ENCODE results near the gene KNSTRN.

Gene KNSTRN

DNA sequence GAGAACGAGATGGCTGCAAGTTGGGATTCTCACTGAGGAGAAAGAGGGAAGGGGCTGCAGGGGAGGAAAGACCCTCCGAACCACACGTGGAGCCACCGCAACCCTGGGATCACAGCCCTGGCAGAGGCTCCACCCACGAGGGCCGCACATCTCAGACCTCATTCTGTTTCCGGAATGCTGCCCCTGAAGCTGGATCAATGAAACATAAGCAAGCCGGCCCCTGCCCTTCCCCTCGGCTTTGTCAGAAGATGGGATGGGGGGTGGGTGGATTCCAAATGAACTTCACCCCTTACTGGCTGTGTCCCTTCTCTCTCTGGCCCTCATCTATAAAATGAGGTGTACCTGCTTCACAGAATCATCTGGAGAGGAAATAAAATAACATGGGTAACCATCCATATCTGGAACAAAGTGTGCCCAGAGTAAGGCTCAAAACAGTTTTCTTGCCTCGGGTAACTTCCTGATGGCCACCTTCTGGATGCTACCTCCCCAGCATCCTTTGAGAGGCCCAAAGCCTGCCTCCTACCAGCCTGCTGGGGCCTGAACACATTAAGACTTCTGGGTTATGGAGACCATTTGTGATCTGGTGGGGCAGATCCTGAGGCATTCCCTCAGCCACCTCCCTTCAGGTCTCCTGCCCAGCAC, 37.2 kb upstream of the KNSTRN start:
- no peak for DNase-seq (ENCODE audit: low read depth in 4 of 4, low spot score in 1 of 4)

DNA sequence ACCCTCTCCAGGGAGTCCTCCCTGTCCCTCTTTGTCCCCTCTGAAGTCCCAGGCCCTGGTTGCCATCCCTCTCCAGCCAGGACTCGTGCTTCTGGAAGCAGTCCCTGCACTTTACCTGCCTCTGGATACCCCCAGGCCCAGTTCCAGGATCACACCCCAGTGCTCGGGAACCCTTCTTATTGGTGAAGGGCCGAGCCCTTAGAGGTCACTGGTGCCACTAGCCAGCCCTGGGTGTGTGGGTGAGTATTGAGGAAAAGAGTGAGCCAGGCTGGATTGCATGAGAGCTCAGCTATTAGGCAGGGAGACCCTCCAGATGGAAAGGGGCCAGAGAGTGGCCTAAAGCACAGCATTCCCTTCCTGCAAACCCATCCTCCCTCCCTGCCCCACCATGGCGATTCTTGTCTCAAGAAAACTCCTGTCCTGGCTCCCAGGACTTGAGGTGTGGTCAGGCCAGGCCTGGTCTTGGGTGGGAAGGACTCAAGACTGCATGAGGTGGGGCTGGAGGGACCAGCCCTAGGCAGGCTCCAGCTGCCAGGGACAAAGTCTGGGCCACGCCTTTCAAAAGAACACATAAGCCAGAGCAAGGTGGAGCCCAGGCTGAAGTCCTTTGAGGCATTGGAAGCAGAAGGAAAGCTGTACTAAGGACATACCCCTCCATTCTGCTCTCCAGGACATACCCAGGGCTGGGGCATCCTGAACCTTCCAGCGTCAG, 36.5 kb upstream of the KNSTRN start:
- no peak for DNase-seq (ENCODE audit: low read depth in 4 of 4, low spot score in 1 of 4)

DNA sequence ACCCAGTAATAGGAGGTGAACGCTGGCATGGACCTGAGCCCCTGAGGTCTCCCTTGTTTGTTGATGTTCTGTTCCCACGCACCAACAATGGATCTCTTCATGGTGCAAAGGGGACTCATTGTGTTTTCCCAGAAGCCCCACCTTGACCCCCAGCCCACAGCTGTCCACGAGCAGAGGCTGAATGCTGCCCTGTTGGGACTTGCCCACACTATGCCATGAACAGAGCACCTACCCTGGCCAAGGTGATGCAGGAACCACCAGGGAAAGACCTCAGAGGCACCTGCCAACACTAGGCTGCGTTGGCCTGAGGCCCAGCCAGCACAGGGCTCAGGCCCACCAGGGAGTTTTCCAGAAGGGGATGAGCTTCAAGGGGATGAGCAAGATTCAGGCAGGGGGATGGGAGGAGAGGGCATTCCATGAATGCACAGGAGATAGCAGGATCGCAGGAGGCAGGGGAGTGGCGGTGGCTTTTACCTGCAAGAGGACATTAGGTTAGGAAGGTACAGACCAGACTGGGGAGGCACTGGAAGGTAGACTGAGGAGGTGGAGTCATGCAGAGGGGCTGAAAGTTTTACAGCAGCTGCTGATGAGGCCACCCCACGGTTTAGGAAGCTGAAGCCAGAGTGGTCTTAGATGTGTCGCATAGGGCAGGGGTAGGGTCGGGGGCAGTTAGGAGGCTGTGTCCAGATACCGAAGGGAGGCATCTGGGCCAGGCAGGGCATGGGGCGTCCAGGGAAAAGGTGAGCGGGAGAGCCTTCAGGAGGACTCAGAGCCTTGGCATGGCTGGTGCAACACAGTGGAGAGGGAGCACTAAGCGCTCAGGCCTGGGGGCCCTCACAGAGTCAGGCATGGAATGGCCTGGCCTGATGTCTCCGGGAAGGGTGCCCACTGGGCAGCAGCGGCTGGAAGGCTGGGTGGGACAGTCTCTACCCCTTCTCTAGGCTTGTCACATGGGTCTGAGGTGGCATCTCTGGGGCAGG, 35.7 kb upstream of the KNSTRN start:
- DNase-seq (ENCODE audit: low read depth in 4 of 4, low spot score in 1 of 4) = no peak

DNA sequence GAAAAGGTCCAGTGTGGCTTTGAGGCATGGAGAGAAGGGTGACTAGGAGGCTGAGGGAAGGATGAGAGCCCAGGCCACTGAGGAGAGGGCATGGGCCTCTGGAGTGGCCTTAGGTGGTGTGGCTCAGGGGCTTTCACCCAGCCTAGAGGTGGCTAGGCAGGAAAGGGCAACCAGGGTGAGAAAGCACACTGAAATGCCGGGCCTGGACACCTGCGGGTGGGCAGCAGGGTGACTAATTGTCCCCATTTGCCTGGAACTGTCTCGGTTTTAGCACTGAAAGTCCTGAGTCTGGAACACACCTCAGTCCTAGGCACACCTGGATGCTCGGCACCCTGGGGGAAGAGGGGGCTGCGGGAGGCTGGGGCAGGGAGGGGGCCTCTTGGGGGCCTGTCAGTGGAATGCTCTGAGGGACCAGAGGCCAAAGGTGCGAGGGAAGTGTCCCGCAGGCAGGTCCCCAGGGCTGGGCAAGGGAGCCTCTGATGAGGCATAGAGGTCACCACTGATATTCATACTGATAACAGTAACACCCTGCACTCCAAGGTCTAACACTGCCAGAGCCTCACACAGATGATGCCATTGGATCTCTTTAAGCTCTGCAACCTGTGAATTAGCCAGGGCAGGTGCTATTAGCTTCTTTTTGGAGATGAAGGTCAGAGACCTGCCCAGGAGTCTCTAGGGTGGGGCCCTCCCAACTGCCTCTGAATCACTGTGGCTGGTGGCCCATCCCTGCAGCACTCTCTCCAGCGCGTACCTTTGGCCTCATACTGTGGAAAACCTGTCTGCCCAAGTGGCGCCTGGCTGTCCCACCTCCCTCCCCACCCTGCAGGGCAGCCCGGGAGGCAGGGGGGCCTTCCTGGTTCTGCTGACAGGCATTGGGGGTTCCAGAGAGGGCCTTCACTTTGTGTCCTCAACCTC, 34.7 kb upstream of the KNSTRN start:
- DNase-seq (ENCODE audit: low read depth in 4 of 4, low spot score in 1 of 4) = no peak

DNA sequence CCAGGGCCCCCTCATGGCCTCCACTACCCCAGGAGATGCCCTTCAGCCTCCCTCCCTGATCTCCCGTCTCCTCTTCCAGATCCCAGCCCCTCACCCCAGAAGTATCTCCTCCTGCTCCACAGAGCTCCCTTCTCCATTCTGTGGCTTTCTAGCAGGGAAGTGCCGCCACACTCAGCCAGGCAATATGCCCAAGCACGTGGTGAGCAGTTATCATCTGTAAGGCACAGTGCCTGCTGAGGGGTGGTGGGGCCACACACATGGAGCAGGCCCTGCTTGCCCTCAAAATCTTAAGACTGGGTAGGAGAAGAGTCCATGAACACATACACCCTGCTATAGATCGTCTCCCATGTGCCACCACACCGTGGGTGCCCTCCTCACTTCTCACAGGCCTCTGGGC, 34.0 kb upstream of the KNSTRN start:
- no peak for DNase-seq (ENCODE audit: low read depth in 4 of 4, low spot score in 1 of 4)

DNA sequence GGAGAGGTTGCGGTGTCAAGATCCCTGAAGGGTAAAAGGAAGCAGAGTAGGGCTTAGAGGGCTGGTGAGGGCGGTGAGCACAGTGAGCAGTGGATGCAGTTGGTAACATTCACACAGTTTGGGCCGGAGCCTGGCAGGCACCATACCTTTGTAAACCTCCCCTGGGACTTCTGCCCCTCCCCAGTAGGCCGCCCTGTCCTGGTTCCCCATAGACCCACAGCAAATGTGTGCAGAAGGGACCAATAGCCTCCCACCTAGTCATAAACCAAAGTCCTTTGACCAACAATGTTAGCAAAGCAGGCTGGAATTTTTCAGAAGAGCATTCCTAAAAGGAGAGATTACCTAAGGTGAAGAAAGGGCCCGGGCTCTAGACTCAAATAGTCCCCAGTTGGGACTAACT, 33.4 kb upstream of the KNSTRN start:
- no peak for DNase-seq (ENCODE audit: low read depth in 4 of 4, low spot score in 1 of 4)

DNA sequence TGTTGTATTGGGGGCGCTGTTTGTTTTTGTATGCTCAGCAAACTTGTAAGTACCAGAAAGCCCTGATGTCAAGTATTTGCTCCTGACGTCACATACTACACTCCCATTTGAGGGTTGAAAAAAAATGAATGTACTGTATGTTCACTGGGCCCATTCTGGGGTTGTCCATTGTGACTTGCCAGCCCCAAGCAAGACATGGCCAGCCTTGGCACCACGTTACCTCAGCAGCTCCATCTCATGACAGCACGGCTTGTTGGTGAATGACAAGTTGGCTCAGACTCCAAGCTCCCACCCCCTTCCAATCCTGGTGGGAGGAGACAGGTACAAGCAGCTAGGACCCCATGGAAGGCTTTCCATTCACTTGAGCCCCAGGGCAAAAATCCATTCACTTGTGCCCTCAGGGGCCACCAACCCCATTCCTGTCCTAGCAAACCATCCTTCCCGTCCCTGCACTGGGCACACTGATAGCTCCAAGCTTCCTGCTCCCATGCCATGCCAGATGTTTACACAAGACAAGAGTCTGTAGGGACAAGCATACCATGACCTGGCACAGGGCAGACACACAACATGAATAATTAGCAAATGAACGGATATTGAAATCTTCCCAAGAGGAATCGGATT, 30.1 kb upstream of the KNSTRN start:
- no peak for DNase-seq (ENCODE audit: low read depth in 4 of 4, low spot score in 1 of 4)

DNA sequence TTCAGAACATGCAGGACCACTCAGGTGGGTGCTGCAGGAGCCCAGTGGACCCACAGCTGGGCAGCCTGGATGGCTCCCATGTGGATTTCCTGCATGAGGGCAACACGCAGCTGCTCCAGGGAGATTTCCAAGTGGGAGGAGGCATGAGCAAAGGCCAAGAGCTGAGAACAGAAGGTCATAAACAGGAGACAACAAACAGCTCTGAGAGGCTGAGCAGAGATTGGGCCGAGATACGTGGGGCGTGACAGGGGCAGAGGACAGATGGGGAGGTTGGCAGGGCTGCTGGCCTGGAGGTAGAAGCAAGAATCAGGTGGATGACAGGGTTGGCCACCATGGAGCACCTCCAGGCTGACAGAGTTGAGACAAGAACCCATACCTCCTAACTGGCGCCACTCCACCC, 28.8 kb upstream of the KNSTRN start:
- DNase-seq (ENCODE audit: low read depth in 4 of 4, low spot score in 1 of 4) = no peak

DNA sequence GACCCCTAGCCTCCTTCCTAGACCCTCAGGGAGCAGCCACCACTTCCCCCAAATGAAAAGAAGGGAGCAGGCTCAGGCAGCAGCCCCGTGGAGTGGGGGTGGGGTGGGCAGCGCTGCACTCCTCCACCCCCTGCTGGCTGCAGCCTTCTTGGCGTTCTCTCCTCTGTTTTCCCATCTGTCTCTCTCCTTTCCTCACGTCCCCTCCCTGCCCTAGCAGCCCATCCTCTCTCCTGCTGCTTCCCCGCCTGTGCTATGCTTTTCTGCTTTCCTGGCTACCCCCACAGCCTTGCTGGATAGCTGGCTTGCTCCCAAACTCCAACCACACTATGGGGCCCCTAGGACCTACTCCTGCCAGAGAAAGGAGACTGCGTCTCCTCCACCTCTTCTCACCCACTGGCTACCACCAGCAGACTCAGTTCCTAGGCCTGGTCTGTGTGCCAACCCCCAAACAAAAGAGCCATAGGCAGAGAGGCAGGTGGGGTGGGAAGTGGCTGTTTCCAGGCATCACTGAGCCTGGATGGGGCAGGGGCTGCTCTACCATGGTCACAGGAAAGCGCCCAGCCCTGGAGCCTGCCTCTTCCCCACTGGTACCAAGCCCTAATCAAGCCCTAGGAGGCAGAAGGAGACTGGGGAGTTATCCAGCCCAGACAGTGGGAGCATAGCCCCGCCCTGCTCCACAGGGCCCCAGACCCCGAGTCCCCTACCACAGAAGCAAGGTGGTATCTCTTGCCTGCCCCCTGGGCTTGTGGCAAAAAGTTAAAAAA, 27.9 kb upstream of the KNSTRN start:
- DNase-seq (ENCODE audit: low read depth in 4 of 4, low spot score in 1 of 4) = no peak

DNA sequence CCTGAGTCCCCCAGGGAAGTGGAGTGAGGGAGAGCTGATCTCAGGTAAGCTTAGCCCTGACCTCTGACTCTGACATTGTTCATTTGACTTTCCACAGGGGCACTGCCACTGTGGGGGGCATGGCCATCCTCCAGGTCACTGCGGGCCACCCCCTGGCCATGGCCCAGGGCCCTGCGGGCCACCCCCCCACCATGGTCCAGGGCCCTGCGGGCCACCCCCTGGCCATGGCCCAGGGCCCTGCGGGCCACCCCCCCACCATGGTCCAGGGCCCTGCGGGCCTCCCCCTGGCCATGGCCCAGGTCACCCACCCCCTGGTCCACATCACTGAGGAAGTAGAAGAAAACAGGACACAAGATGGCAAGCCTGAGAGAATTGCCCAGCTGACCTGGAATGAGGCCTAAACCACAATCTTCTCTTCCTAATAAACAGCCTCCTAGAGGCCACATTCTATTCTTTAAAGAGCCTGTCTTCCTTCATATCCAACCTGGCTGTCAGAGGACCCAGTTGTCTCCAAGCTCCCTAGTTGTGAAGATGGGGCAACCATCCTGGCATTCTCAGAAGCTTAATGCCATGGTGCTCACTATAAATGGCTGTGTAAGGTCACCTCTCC, 26.4 kb upstream of the KNSTRN start:
- DNase-seq (ENCODE audit: low read depth in 4 of 4, low spot score in 1 of 4) = no peak

DNA sequence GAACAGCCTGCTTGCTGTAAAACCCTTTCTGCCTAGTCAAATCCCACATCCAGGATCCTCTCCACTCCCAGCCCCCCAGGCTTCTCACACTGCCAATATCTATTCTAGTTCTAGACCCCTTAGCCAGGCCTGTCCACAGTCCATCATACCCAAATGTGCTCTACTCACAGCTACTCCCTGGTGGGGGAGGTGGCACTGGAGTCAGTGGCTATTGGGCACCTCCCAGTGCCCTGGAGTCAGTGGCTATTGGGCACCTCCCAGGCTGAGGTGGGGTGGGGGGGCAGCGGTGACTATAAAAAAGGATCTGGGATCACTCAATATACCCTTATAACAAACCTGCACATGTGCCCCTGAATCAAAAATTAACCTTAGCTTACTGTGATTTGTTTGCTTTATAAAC, 25.3 kb upstream of the KNSTRN start:
- no peak for DNase-seq (ENCODE audit: low read depth in 4 of 4, low spot score in 1 of 4)

DNA sequence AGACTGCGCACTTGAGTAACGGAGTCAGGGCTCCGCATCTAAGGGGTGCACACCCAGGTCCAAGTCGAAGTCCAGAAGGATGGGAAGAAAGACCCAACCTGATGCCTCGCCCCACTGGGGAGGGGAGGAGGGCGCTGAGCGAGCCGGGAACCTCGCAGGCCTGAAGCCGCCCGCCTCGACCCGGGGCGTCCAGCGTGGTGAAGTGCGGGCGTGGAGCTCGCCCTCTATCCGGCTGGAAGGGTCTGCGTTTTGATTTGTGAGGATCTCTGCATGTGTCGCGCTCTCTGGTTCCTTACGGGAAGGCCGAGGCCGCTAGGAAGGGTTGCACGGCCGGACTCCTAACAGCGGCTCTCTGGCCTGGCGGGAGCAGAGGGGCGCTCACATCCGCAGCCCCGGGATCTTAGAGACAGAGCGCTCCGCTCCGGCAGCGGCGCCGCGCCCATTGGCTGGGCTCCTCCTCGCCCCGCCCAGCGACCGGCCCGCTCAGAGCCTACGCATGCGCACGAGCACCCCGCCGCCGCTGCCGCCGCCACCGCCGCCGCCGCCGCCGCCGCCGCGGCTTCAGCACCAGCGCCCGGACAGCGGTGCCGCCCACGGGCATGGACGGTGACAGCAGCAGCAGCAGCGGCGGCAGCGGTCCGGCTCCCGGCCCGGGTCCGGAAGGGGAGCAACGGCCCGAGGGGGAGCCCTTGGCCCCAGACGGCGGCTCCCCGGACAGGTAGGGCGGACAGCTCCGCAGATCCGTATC, 24.6 kb upstream of the KNSTRN start, which contains the start of gene DISP2:
Gene DISP2 (plus strand): TSS at position 497 of the 748 bp plus-strand sequence. CDS start 103 bp downstream, at position 600.
- peak; percentile 70 to 82 (median 78) for DNase-seq (ENCODE audit: low read depth in 4 of 4, low spot score in 1 of 4)

DNA sequence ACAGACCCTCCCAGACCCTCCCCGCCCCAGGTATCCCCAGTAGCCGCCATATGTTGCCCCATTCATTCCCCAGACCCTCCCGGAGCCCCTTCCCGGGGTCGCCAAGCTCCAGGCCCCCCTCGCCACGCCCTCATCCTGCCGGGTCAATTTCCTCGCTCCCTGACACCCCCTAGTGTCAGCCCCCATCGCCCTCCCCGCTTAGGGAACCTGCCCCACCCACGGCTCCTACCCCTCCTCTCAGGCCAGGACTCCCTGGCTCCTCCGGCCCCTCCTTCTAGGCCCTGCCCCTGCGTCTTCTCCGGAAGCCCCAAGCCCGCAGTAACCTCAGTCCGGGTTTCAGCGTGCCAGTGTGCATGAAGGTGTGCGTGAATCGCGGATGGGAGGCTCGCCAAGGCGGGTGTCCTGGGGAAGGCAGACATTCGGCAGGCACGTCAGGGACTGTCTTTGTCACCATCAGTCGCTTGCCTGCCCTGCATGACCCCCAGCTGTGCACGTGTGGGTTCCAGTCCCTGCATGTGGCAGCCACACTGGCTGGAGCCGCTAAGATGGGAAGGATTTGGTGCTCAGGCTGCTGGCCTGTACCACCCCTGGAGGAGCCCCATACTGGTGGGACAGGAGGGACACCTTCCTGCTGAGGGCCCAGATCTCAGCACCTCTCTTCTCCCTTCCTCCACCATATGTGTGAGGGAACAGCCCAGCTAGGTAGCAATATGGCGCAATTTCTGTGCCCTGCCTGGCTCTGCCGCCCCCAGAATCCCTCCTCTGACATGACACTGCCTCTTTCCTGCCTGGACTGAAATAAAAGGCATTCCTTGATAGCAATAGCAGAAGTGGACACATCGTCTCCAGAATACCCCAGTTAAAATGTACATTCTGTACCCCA, 23.8 kb upstream of the KNSTRN start:
- DNase-seq (ENCODE audit: low read depth in 4 of 4, low spot score in 1 of 4) = no peak

DNA sequence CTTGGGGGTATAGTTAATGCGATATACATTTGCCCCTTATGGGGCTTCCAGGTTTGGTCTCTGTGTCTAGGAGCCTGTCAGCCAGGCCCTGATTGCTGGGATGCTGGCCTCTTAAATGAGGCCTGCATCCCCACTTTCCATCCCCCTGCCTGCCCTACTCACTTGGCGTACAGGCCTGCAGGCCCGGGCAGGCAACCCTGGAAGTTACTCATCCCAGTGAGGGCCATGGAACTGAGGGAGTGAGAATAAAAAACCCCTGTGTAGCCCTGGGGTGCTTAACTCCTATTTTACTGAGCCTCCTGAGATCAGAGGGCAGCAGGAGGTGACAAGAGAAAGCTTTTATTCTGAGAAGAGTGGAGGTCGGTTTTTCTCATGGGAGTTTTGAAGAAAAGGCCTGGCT, 22.5 kb upstream of the KNSTRN start:
- no peak for DNase-seq (ENCODE audit: low read depth in 4 of 4, low spot score in 1 of 4)

DNA sequence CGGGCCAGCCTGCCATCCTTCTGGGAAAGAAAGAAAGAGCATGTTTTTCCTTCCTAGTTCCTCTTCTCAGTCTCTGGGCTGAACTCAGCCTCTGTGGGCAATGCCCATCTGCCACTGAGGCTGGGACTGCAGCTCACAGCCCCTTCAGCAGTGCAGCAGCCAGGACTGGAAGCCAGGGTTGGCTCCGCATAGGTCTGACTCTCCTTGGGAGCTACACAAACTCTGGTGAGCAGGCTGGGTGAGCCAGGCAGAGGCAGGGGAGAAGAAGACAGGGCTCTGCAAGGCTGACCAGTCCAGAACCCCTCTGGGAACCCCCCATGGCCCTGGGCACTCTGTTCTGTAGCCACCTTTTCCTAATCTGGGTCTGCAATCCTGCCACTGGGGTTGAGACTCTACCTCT, 20.9 kb upstream of the KNSTRN start:
- DNase-seq (ENCODE audit: low read depth in 4 of 4, low spot score in 1 of 4) = no peak

DNA sequence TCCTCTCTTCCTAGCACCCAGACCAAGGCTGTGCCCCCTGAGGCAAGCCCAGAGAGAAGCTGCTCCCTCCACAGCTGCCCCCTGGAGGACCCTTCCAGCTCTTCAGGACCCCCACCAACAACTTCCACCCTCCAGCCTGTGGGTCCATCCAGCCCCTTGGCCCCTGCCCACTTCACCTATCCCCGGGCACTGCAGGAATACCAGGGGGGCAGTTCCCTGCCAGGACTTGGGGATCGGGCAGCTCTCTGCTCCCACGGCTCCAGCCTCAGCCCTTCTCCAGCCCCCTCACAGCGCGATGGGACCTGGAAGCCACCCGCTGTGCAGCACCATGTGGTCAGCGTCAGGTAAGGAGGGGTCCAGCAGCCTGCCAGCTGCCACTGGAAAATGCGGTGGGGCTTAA, 18.9 kb upstream of the KNSTRN start:
- no peak for DNase-seq (ENCODE audit: low read depth in 4 of 4, low spot score in 1 of 4)

DNA sequence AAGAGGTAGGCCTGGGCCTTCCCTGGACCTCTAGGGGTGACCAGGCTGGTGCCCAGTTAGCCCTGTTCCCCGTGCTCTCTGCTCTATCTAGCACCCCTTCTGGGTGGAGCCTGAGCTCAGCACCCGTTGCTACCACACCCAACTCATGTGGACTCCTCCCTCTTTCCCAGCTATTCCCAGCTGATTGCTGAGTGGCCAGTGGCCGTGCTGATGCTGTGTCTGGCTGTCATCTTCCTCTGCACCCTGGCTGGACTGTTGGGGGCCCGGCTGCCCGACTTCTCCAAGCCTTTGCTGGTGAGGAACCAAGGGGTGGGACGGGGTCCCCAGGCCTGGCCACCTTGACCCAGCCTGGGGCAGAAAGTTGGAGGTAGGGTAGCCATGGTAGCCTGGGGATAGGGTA, 18.3 kb upstream of the KNSTRN start:
- no peak for DNase-seq (ENCODE audit: low read depth in 4 of 4, low spot score in 1 of 4)

All from stimulated activated CD4-positive, alpha-beta T cell treated with anti-CD3 and anti-CD28 coated beads, Interleukin-1b, Interleukin-23, amount 100 ng/mL, for 24 hours (primary cell).